Measurements from ENCODE around the gene ZMIZ1. TPM values are rescaled to one million over a fixed set of nuclear protein-coding genes. Genes with fewer than 3 reads are reported as not detected.
"Not testable (repeated sequence)": the region's sequence is repeated elsewhere in the genome, so short reads cannot be mapped to it uniquely, and the experiment has no call there.

Gene ZMIZ1
- total RNA-seq, 1 donor from 2014 or later: 29.5 TPM

DNA sequence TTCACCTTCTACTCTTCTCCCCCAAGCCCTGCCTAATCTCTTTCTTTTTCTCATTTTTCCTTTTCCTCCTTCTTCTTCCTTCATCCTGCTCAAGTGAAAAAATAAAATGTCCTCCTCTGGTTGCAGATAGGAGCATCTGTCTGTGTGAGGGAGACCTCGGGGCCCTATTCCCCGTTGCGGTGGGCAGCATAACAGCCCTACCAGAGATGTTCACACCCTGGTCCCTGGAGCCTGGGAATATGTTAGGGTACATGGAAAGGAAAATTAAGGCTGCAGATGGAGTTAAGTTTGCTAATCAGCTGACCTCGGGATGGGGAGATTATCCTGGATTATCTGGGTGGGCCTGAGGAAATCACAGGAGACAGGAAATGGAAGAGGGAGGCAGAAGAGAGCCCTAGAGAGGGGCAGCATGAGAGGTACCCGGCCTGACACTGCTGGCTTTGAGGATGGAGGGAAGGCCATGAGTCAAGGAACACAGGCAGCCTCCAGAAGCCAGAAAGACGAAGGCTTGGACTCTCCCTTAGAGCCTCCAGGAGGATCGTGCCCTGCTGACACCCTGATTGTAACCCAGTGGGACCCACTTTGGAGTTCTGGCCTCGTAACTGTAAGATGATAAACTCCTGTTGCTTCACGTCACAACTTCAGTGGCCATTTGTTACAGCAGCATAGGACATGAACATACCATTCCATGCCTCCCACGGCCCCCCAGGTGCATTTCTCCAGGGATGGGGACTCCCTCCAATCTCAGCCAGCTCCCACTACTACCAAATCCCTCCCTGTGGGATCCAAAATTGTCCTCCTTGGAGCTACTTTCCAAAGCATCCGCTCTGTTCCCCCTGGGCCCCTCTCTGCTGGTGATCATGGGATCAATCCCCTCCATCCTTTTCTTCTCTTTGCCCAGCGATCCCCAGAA lies 39.0 kb upstream of the ZMIZ1 start:
- DNase-seq: no peak

DNA sequence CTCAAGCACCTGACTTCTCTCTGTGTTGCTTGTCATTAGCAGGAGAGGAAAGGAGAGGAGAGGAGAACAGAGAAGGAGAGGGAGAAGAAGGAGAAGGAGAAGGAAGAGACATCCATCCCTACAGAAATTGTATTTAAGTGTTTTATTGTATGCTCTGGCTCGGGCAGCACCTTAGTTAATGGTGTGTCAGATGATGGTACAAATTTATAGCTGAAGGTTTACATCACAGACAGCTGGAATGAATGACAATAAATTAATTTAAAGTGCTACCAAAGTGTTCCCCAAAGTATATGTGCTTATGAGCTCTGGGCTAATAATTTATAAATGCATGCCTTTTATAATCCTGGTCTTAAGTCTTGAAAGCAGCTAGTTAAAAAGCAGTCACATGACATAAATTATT lies 38.1 kb upstream of the ZMIZ1 start:
- DNase-seq: no peak

DNA sequence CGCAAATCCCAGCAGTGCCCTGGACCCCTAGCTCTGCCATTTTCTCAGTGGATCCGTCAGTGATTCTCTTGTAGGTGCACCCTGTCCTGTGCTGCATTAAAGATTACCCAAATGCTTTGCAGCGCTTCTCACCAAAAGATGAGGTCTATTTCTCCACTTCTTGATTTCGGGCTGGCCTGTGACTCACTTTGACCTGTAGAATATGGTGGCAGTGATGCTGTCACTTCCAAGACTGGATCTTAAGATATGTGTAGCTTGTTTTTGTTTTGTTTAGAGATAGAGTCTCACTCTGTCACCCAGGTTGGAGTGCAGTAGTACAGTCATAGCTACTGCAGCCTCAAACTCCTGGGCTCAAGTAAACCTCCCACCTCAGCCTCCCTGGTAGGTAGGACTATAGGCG lies 37.0 kb upstream of the ZMIZ1 start:
- no peak for DNase-seq

DNA sequence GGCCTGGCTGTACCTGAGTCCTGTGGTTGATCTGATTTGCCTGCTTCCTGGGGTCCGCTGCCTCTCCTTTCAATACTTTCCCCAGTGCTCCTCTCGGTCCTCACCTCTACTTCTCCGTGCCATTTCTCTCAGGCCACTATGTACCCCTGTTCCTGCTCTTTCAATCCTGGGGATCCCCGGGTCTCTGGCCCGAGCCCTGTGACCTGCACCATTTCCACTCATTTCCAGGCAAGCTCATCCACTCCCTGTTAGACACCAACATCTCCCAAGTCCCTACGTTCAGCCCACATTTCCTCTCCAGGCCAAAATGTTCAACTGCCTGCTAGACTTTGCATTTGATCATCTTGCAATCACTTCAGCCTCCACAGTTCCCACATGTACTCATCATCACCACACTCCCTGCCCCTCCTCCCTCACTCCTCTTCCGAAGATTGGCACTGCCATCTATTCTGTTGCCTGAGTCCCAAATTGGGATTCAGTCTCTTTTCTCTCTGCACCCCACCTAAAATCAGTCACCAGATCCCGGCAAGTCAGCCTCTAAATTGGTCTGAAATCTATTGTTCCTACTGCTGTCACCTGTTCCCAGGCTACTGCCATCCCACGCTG lies 34.4 kb upstream of the ZMIZ1 start:
- no peak for DNase-seq

DNA sequence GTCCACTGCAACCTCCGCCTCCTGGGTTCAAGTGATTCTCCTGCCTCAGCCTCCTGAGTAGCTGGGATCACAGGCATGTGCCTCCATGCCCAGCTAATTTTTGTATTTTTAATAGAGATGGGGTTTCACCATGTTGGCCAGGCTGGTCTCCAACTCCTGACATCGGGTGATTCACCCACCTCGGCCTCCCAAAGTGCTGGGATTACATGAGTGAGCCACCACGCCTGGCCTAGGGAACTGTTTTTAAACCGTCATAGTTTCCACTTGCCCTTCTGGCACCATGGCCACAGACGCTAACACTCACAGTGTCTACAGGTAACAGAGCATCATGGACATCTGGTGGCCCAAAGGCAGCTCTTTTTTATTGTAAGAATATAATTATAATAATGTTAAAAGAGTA lies 32.4 kb upstream of the ZMIZ1 start:
- not testable (repeated sequence) for DNase-seq

DNA sequence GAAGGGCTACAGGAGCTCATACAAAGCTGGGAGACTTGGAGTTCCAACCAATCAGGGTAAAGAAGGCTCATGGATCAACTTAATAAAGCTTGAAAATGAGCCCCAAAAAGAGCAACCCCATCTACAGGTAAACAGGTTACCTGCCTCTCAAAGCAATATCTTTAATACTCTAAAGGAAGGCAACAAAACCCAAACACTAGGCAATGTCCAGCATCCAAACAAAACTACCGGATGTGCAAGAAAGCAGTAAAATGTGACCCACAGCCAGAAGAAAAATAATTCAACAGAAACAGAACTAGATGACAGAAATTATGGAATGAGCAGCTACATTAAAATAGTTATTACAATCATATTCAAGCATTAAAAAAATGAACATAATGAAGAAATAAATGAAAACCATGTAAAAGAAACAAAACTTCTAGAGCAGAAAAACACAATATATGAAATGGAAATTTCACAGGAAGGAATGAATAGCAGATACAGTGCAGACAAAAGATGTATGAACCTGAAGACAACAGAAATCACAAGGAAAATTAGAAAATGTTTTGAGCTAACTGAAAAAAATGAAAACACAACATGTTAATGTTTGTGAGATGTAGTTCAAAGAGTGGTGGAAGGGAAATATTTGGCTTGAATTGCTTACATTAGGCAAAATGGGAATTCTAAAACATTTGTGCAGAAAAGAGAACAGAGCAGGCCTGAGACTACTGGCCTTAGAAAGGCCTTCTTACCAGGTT lies 30.5 kb upstream of the ZMIZ1 start:
- no peak for DNase-seq

DNA sequence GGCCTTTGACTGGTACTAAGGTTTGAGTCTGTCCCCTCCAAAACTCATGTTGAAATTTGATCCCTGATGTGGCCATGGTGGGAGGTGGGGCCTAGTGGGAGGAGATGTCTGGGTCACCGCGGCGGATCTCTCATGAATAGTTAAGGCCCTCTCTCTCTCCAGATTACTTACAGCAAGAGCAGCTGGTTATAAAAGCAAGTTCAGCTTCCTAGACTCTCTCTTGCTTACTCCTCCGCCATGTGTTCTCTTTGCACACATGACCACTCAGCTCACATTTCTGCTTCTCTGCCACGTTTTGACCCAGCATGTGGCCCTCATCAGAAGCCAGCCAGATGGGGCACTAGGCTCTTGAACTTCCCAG lies 29.9 kb upstream of the ZMIZ1 start:
- no peak for DNase-seq

DNA sequence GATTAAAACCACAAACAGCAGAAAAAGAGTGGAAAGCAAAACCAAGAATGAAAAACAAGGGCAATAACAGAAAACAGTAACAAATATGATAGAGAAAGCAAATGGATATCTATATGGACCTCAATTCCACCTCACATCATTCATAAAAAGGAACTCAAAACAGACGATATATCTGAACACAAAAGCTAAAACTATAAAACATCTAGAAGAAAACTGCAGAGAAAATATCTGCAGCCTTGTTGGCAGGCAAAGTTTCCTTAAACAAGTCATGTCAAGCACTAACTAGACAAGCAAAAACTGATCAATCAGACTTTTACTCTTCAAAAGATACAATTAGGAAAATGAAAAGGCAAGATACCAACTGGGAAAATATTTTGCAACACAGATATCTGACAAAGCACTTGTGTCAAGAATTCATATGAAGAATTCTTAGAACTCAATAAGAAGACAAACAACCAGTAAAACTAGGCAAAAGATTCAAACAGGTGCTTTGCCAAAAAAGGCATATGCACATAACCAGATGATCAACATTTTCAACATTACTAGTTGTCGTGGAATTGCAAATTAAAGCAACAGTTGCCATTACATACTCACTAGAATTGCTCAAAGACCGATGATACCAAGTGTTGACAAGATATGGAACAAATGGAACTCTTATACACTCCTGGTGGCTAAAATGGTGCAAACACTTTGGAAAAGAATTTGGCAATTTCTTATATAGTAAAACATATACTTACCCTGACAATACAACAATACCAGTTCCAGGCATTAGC lies 25.9 kb upstream of the ZMIZ1 start:
- DNase-seq: no peak

DNA sequence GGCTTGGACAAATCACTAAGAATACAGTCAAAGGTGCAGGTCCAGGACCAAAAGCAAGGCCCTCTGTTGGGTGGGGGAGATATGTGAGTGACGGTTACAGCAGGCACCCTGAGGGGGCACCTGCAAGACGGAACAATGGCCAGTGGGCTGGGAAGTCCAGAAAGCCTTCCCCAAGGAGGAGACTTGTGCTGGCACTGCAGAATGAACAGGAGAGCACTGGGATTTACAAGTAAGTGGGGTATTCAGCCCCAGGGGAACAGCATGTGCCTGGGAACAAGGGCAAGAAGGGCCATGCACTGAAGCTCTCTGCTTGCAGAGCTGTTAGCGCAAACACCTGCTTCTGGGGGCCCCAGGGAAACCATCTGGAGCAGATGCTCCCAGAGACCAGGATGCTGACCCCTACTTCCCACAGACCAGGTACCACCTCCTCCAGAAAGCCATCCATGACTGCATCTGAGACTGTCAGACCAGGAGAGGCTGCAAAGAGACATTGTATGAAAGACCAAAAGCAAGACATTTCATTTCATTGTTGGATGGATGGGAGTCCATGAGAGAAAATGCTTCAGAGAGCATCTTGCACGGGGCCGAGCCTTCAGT lies 24.6 kb upstream of the ZMIZ1 start:
- no peak for DNase-seq

DNA sequence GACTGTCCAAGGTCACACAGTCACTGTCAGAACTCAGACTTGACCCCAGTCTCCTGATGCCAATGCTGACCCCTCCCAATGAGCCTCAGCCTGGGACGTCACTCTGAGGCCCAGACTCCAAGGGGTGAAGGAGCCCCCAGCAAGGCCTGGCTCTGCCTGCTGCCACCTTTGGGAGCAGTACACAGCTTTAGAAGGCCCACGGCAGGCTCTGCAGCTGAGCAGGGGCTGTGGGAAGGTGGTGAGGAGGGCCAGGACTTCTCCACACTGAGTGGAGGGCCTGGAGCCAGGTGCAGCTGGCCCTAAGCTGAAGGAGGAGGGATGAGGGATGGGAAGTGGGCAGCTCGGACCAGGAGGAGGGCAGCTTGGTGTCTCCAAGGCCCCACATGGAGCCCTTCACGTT lies 23.9 kb upstream of the ZMIZ1 start:
- no peak for DNase-seq

DNA sequence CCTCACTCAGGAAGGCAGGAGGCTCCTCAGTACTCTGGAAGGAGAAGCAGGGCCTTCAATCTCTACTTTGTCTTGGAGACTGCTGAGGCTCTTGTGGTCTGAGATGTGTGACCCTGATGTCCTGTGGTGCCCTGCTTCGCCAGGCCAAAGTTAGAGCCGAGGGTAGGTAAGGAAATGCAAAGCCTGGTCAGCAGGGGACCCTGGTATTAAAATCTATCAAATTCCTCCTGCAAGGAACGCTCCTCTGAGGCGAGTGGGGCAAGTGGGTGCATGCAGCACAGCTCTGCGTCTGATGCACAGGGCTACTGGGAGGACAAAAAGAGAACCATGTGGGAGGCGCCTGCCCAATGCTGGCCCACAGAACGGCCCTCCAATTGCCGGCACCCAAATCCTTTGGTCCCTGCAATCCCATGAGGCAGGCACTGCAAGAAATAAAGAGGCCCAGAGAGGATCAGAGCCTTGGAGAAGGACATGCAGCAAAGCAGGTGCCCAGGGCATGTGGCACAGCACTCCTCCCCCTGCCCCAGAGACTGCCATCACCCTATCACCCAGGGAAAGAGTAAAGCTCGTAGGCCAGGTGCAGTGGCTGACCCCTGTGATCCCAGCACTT lies 23.1 kb upstream of the ZMIZ1 start:
- DNase-seq: no peak

DNA sequence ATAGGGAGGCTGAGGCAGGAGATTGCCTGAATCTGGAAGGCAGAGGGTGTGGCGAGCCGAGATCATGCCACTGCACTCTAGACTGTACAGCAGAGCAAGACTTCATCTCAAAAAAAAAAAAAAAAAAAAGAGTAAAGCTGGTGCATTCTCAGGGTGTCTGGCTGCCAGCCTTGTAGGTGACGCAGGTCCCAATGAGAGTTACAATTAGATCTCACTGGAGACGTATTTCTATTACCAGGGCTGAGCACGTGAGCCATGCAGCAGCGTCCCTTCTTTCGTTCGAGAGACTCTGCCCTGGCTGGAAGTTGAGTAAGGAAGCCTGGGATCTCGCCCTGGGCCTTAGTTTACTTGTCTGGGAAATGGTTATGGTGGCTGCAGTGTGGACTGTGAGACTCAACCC lies 22.4 kb upstream of the ZMIZ1 start:
- no peak for DNase-seq

DNA sequence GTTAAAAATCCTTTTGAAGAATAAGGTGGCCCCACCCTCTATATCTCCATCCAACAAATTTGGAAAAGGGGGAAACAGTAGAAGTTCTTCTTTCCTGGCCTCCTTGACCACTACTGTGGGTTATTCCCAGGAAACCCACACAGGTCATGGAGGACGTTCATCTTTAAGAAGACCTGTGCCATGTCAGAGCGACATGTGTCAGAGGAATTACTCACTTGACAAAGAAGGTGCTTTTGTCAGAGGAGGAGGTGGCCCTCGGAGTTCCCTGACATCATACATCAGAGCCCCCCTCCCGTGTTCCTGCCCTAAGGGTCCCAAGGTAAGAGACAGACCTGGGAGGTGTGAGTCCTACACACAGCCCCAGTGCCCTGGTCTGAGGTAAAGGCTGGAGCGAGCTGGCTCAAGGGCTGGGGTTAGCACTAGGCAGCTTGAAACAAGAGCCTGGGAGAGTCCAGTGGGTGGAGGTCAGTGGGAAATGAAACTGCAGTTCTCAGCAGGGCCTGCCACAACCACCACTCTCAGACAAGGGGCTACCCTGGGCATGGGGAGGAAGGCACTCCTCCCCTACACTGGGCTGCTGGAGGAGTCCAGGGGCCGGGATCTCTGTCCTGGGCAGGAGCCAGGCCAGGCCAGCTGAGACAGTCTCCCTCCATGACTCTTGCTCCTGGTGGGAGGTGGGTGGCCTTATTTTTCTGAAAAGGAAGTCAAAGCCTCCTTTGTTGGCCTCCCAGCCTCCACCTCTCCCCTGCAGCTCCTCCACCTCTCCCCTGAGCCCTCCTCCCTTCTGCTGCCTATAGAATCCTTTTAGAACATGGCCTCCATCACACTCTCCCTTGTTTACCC lies 21.8 kb upstream of the ZMIZ1 start:
- DNase-seq: no peak

DNA sequence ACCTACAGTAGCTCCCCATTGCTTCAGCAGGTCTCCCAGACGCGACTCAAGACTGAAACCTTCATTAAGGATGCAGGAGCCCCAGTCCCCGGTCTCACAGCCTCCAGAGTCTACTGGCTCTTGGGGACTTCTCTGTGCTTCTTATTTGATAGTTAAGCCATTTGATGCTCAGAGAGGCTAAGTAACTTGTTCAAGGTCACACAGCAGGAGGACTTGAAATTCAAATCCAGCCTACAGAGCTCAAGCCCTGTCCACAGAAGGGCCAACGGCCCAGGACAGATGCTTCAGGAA lies 21.2 kb upstream of the ZMIZ1 start:
- no peak for DNase-seq

DNA sequence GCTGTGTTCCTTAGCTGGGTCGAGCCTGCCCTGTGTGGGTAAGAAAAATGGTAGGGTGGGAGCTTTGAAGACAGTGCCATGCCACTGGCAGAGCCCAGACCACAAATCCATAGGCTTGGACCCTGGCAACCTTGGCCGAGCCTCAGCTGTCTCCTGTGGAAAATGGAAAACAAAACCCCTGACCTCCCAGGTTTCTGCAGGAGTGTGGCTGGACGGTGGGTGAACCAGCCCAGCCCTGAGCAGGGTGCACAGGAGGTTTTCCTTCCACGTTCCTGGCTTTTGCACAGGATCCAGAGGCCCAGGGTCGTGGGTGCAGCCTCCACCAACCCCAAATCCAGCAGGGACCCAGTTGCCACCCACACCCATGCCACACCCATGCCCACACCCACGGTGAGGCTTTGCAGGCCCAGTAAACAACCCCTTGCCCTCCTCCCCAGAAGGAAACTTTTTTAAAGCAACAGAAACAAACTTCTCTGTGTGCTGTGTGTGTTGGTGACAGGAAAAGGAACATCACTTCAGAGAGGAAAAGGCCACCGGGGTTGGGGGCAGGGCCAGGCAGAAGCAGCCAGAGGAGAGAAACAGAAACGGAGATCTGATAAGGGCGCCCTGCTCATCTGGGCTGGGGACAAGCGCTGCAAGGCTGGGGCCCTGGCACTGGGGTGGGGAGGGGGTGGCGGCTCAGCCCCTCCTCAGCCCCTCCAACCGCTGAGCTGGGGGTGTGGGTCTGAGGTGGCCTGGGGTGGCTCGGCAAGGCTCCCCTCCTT lies 20.7 kb upstream of the ZMIZ1 start:
- no peak for DNase-seq

DNA sequence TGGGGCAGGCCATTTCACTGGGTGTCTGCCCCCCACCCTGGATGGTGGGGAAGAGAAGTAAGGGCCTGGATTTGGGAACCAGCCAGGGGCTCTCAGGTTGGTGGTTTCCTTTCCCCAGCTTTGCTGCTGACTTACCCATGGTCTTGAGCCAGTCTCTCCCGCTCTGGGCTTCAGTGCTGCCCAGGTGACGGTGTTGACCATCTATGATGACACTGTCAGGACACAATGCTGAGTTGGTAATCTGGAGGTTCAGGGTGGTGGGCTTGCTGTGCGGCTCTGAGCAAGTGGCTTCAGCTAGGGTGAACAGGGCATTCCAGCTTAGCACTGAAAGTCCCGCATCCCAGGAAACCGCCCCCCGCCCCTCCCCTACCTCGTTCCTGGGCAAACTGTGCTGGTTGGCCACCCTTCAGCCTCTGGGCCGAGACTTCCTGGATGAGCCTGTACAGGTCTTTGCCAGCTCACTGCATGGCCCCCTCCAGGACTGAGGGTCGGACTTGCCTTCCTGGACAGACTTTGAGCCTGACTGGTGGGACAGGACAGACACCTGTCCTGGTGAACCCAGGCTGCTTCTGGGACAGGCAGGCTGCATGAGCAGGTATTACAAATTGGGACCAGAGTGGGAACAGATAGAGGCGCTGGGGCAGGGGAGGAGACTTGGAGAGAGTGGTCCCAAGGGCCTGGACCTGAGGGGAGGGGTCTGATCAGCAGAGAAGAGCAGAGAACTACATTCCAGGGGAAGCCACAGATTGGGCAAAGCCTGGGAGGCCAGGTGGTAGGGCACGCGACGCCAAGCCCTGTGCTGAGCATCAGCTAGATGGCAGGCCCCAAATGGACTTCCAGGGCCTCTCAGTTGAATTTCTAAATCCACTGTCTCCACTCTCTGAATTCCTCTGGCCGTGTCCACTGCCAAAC lies 19.9 kb upstream of the ZMIZ1 start:
- no peak for DNase-seq

DNA sequence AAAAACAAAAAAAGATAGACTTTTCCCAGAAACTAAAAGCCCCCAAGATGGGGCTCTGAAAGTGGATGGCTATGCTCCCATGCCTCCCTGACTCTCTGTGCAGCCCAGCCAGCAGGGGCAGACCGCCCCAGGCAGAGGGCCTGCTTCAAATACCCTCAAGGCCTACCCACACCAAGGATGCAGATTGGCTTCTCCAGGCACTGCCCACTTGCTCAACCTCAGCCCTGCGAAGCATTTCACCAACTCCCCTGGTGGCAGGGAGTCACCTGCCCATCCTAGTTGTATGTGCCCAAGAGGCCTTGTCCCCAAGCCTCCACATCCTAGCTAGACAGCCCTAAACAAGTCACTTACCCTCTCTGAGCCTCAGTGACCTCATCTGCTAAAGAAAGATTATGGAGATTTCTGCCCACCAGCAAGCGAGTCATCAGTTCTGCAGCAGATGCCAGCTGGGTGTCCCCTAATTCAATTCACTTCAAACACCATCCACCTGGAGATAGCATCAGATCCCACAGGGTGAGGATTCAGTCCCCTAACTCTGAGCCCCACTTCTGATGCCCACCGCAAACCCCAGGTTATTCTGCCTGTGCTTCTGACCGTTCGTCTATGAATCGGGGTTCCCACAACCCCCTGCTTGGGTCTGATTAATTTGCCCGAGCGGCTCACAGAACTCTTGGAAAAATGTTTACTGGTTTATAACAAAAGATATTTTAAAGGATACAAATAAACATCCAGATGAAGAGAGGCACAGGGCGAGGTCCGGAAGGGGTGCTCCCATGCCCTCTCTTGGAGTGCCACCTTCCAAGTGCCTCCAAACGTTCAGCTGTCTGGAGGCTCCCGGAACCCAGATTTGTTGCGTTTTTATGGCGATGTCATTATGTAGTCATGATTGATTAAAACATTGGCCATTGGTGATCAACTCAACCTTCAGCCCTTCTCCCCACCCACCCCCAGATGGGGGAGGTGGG lies 18.6 kb upstream of the ZMIZ1 start:
- DNase-seq: no peak

Measured in occipital lobe (tissue), 2 donors.